Osteocyte (in vitro differentiated cells): ENCODE results near the gene S100A8. TPM values are rescaled to one million over a fixed set of nuclear protein-coding genes. Genes with fewer than 3 reads are reported as not detected.

Source experiments
- DNase-seq: peaks from one replicate; pipeline ENCODE4 v3.0.0; 2021; ENCODE audit warnings: mixed read lengths; ENCODE audit not compliant: unreplicated experiment; ENCODE audit errors: extremely low spot score
- H3K27ac Mint-ChIP-seq: one replicate; pipeline ENCODE4 v1.8.0; 2021; ENCODE audit warnings: mild to moderate bottlenecking, mixed read lengths; ENCODE audit not compliant: unreplicated experiment
- H3K27me3 Mint-ChIP-seq: one replicate; pipeline ENCODE4 v1.8.0; 2021; ENCODE audit warnings: mixed read lengths; ENCODE audit not compliant: unreplicated experiment
- H3K36me3 Mint-ChIP-seq: one replicate; pipeline ENCODE4 v1.8.0; 2021; ENCODE audit warnings: mixed read lengths; ENCODE audit not compliant: unreplicated experiment
- H3K4me1 Mint-ChIP-seq: one replicate; pipeline ENCODE4 v1.8.0; 2021; ENCODE audit warnings: mixed read lengths; ENCODE audit not compliant: unreplicated experiment
- H3K4me3 Mint-ChIP-seq: one replicate; pipeline ENCODE4 v1.8.0; 2021; ENCODE audit warnings: mild to moderate bottlenecking, moderate library complexity, mixed read lengths; ENCODE audit not compliant: unreplicated experiment
- H3K9me3 Mint-ChIP-seq: one replicate; pipeline ENCODE4 v1.8.0; 2021; ENCODE audit warnings: mixed read lengths; ENCODE audit not compliant: unreplicated experiment
- total RNA-seq: library from RNA; stranded (reverse); gene quantifications from 2 replicates; pipeline ENCODE4 v1.2.1, GENCODE V29; 2021
- TF ChIP-seq, protein P1 (sequence below): fragments of 200-600 bp; sonication (generic); IDR thresholded peaks from 2 replicates; pipeline ENCODE4 v1.5.0; 2021; ENCODE audit warnings: antibody characterized with exemption, mild to moderate bottlenecking, moderate library complexity

S100A8 gene
- total RNA-seq, 1 donor from 2014 or later = not detected

DNA sequence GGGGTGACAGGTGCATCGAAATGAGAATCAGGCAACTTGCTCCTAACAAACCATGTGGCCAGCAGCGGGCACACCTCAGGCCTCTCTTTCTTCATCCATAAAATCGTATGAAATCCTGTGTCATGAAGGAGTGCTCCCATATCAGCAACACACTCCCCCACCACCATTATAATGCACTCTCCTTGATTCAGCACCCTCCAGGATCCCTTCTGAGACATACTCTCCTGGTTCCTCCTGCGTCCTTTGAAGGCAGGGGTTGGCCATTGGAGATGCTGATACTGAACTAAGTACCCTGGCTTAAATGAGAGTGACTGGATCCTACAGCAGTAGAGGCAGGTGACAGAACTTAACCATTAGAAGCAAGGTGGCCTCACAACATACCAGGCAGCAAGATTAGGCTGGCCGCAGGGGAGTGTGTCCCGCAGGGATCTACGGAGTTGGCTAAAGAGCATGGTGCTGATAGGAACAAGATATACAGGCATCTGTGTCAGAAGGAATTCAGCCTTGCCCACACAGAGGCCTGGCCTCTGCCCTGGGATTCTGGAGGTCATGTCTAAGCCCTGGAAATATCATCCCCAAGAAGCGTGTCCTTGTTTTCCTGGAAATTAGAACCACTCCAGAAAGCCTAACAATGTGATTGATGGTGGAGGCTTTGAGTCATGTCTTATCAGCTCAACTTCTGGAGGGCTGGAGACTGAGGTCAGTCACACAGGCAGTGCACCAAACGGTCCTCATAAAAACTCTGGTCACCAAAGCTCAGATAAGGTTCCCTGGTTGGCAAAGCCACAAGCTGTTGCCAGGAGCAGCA is 42.2 kb upstream of the S100A8 start:
- H3K27me3 Mint-ChIP-seq = peaks cover 2% of the 10 kb centered on the region

DNA sequence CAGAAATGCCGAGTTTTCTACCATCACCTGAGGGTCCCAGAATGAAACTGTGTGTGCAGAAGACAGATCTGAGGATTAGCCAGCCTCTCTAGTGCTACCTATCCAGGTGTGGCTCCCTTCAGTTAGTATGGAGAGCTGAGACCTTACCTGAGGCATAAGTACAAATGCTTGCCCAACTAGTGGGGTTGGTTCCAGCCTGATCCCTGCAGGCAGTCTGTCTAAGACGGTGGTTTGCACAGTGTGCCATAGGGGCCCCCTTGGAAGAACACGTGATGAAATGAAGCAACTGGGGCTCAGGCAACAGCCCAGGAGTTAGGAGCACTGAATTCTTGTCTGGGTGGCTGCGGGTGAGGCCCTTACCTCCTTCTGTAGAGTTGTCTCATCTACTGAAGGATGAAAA is 41.1 kb upstream of the S100A8 start:
- no peaks in the 10 kb centered on the region for H3K27me3 Mint-ChIP-seq
- DNase-seq = no peak

More for the DNA sequence above, 42.2 kb upstream of the S100A8 start:
- Mint-ChIP-seq H3K27ac (no peak overlapping the region), H3K4me1 (no peaks in the 10 kb centered on the region), H3K9me3 (no peaks in the 10 kb centered on the region), H3K4me3 (no peak overlapping the region), H3K36me3 (no peaks in the 10 kb centered on the region)
- TF ChIP-seq, protein P1, sequence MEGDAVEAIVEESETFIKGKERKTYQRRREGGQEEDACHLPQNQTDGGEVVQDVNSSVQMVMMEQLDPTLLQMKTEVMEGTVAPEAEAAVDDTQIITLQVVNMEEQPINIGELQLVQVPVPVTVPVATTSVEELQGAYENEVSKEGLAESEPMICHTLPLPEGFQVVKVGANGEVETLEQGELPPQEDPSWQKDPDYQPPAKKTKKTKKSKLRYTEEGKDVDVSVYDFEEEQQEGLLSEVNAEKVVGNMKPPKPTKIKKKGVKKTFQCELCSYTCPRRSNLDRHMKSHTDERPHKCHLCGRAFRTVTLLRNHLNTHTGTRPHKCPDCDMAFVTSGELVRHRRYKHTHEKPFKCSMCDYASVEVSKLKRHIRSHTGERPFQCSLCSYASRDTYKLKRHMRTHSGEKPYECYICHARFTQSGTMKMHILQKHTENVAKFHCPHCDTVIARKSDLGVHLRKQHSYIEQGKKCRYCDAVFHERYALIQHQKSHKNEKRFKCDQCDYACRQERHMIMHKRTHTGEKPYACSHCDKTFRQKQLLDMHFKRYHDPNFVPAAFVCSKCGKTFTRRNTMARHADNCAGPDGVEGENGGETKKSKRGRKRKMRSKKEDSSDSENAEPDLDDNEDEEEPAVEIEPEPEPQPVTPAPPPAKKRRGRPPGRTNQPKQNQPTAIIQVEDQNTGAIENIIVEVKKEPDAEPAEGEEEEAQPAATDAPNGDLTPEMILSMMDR = no peak
- peak; percentile 75 for DNase-seq

GRCh38 chr1:153431427-153431826 is 40.6 kb upstream of the S100A8 start:
- H3K36me3 Mint-ChIP-seq = no peaks in the 10 kb centered on the region
- DNase-seq = no peak
- TF ChIP-seq, protein P1 = no peak
- no peaks in the 10 kb centered on the region for H3K27me3 Mint-ChIP-seq
- no peak overlapping the region for H3K4me3 Mint-ChIP-seq
- no peaks in the 10 kb centered on the region for H3K9me3 Mint-ChIP-seq
- H3K4me1 Mint-ChIP-seq = no peaks in the 10 kb centered on the region
- no peak overlapping the region for H3K27ac Mint-ChIP-seq

More for the DNA sequence above, 41.1 kb upstream of the S100A8 start:
- H3K36me3 Mint-ChIP-seq = no peaks in the 10 kb centered on the region
- TF ChIP-seq, protein P1 = no peak
- no peak overlapping the region for H3K4me3 Mint-ChIP-seq
- H3K9me3 Mint-ChIP-seq = no peaks in the 10 kb centered on the region
- no peak overlapping the region for H3K27ac Mint-ChIP-seq
- H3K4me1 Mint-ChIP-seq = no peaks in the 10 kb centered on the region

GRCh38 chr1:153431002-153431401 is 40.1 kb upstream of the S100A8 start:
- no peak for DNase-seq
- Mint-ChIP-seq H3K4me3 (no peak overlapping the region), H3K27me3 (no peaks in the 10 kb centered on the region), H3K36me3 (no peaks in the 10 kb centered on the region), H3K4me1 (no peaks in the 10 kb centered on the region), H3K27ac (no peak overlapping the region), H3K9me3 (no peaks in the 10 kb centered on the region)
- TF ChIP-seq, protein P1 = no peak

- DNase-seq = no peak
- H3K9me3 Mint-ChIP-seq = no peaks in the 10 kb centered on the region
- TF ChIP-seq, protein P1 = no peak
- no peaks in the 10 kb centered on the region for H3K36me3 Mint-ChIP-seq
- H3K4me3 Mint-ChIP-seq = no peak overlapping the region
- H3K27me3 Mint-ChIP-seq = no peaks in the 10 kb centered on the region
- H3K27ac Mint-ChIP-seq = no peak overlapping the region
- no peaks in the 10 kb centered on the region for H3K4me1 Mint-ChIP-seq
Observed at GRCh38 chr1:153430561-153430960, 39.7 kb upstream of the S100A8 start.
